Panc1 (cell line): ENCODE data around the gene OR6V1. TPM values are rescaled to one million over a fixed set of nuclear protein-coding genes. Genes with fewer than 3 reads are reported as not detected.

Source experiments
- ATAC-seq: fragments of 200-7000 bp; cut with Tn5 transposase; 2 replicates; pipeline ENCODE4 v1.9.1; 2020; ENCODE audit warnings: mild to moderate bottlenecking, moderate library complexity
- Bru-seq: library from RNA; stranded (reverse); fragments of 400-500 nt; gene quantifications from one replicate; lab custom pipeline; 2021; lab: Mats Ljungman, UMichigan
- BruChase-seq, 2 experiments: library from RNA; stranded (reverse); fragments of 400-500 nt; gene quantifications; one replicate each; lab custom pipeline; 2021; lab: Mats Ljungman, UMichigan
- BruUV-seq: library from RNA; stranded (reverse); fragments of 400-500 nt; replicated peaks from 2 replicates; lab custom pipeline; 2021; lab: Mats Ljungman, UMichigan
- CTCF ChIA-PET: fragments of 300-600 bp; sonication (Branson Sonifier 250); formaldehyde crosslinking; loops from one replicate; lab custom pipeline; 2022; ENCODE audit warnings: antibody characterized with exemption; lab: Charles Lee
- POLR2A ChIA-PET: fragments of 300-600 bp; sonication (Branson Sonifier 250); formaldehyde crosslinking; loops from one replicate; lab custom pipeline; 2022; ENCODE audit warnings: antibody characterized with exemption; lab: Charles Lee
- DNase-seq: peaks from one replicate; pipeline ENCODE4 v3.0.0-alpha.2; 2010; ENCODE audit warnings: low read depth, low spot score
- H3K27ac ChIP-seq: 2 replicates; pipeline ENCODE4 v1.5.1; 2011; ENCODE audit warnings: mild to moderate bottlenecking, low read length, inconsistent platforms
- H3K27me3 ChIP-seq: fragments of 200-500 bp; sonication (Bioruptor generic); 2 replicates; pipeline ENCODE4 v1.6.0; 2014; ENCODE audit warnings: low read length, inconsistent platforms; ENCODE audit not compliant: control insufficient read depth, insufficient read depth
- H3K36me3 ChIP-seq: fragments of 200-500 bp; sonication (Bioruptor generic); 2 replicates; pipeline ENCODE4 v1.5.1; 2014; ENCODE audit warnings: inconsistent platforms, mild to moderate bottlenecking, low read length, moderate library complexity; ENCODE audit not compliant: control insufficient read depth, insufficient read depth
- H3K4me1 ChIP-seq: 2 replicates; pipeline ENCODE4 v1.5.1; 2011; ENCODE audit warnings: inconsistent platforms, mild to moderate bottlenecking, low read length, moderate library complexity; ENCODE audit not compliant: control insufficient read depth, insufficient read depth
- H3K4me3 ChIP-seq, 2 experiments: 2 replicates each; pipeline ENCODE4 v1.5.1; 2011 to 2012; ENCODE audit warnings: low read depth in 2 of 2, low read length in 2 of 2, mild to moderate bottlenecking in 2 of 2, inconsistent platforms in 1 of 2, moderate library complexity in 1 of 2
- H3K9me3 ChIP-seq: fragments of 200-500 bp; sonication (Bioruptor generic); 2 replicates; pipeline ENCODE4 v1.5.1; 2014; ENCODE audit warnings: low read depth, mild to moderate bottlenecking, inconsistent platforms, low read length, moderate library complexity; ENCODE audit not compliant: control insufficient read depth, insufficient read depth
- POLR2AphosphoS5 ChIP-seq: IDR thresholded peaks from 2 replicates; pipeline ENCODE4 v1.6.1; 2012; ENCODE audit warnings: mild to moderate bottlenecking, low read depth, low read length, moderate library complexity
- SIN3A ChIP-seq: IDR thresholded peaks from 2 replicates; pipeline ENCODE4 v1.6.1; 2012; ENCODE audit warnings: low read depth, mild to moderate bottlenecking, low read length, moderate library complexity, borderline replicate concordance; ENCODE audit not compliant: insufficient read depth
- TCF7L2 ChIP-seq: IDR thresholded peaks from 2 replicates; pipeline ENCODE4 v1.6.1; 2011; ENCODE audit warnings: mild to moderate bottlenecking, low read depth, low read length, inconsistent platforms
- in situ Hi-C: cut with HindIII; loops from 2 replicates; pipeline ENCODE4 v1.10.0; 2016; ENCODE audit warnings: low sequenced_read_pairs, low pct_unique_long_range_greater_than_20kb
- intact Hi-C: fragments of 100-400 bp; cut with micrococcal nuclease; formaldehyde crosslinking; loops from one replicate; pipeline ENCODE4 v1.10.0; 2022; ENCODE audit not compliant: unreplicated experiment
- long read RNA-seq: library from polyadenylated mRNA; unstranded; transcript quantifications from one replicate; pipeline ENCODE4 v2.0.0, GENCODE V29; 2021; ENCODE audit not compliant: unreplicated experiment
- polyA plus RNA-seq: library from polyadenylated mRNA; unstranded; fragments of >200 nt; gene quantifications from one replicate; pipeline ENCODE4 v1.2.1, GENCODE V29; 2012; ENCODE audit warnings: missing spikeins; ENCODE audit not compliant: insufficient read length
- total RNA-seq: library from RNA; stranded (reverse); gene quantifications from one replicate; pipeline ENCODE4 v1.2.1, GENCODE V29; 2021; ENCODE audit not compliant: unreplicated experiment
- TF ChIP-seq, protein P1 (sequence below), 2 experiments: IDR thresholded peaks; 2 replicates each; pipeline ENCODE4 v1.6.1; 2011 to 2012; ENCODE audit warnings: low read depth in 2 of 2, control low read depth in 1 of 2, low read length in 1 of 2, mild to moderate bottlenecking in 1 of 2, moderate library complexity in 1 of 2; ENCODE audit not compliant: insufficient read depth in 1 of 2
- TF ChIP-seq, protein P2 (sequence below): fragments of 450-650 bp; IDR thresholded peaks from 2 replicates; pipeline ENCODE4 v1.5.1; 2017; ENCODE audit warnings: mild to moderate bottlenecking

OR6V1 gene, protein sequence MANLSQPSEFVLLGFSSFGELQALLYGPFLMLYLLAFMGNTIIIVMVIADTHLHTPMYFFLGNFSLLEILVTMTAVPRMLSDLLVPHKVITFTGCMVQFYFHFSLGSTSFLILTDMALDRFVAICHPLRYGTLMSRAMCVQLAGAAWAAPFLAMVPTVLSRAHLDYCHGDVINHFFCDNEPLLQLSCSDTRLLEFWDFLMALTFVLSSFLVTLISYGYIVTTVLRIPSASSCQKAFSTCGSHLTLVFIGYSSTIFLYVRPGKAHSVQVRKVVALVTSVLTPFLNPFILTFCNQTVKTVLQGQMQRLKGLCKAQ
- total RNA-seq, result not detected
- not detected for polyA plus RNA-seq
- Bru-seq, nascent RNA, result not detected
- BruChase-seq, experiment 1, labeled RNA remaining after a 2-hour chase, result not detected
- not detected for BruChase-seq, experiment 2, labeled RNA remaining after a 6-hour chase
- long read RNA-seq, result 0 reads

DNA sequence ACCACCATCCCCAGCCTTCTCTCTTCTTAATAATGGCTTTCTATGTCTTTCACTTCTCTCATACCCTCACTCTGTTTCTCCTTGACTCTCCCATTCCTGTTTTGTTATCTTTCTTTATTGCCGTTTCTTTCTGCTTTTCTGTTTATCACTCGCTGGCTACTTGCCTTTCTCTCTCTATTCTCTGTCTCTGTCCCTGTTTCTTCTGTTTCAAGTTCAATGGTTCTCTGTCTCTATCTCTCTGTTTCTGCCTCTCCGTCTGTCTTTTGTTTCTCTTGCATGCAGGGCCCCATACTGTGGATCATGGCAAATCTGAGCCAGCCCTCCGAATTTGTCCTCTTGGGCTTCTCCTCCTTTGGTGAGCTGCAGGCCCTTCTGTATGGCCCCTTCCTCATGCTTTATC is at the start of gene OR6V1:
Gene OR6V1 (plus strand): TSS at position 301 of the 400 bp plus-strand sequence. CDS start 0 bp downstream, at position 301.
- ChIA-PET POLR2A (no interaction called here), CTCF (interaction anchor here (0.7 kb wide), 1 partner anchor 9 kb away, joined by 4 read pairs; no protein-coding TSS in a partner anchor)
- in situ Hi-C loops (no loop called here), intact Hi-C loops (no loop called here)
- Histone ChIP-seq H3K4me1 (no peaks in the 10 kb centered on the region), H3K36me3 (no peaks in the 10 kb centered on the region), H3K27ac (no peak within 1 kb of the TSS), H3K27me3 (no peaks in the 10 kb centered on the region; the same call in 1 of the 2 replicates), H3K9me3 (no peaks in the 10 kb centered on the region), H3K4me3 (no peak within 1 kb of the TSS)
- ATAC-seq (no peak), DNase-seq (no peak)
- no TSS peak for BruUV-seq
- TF ChIP-seq, protein P1, sequence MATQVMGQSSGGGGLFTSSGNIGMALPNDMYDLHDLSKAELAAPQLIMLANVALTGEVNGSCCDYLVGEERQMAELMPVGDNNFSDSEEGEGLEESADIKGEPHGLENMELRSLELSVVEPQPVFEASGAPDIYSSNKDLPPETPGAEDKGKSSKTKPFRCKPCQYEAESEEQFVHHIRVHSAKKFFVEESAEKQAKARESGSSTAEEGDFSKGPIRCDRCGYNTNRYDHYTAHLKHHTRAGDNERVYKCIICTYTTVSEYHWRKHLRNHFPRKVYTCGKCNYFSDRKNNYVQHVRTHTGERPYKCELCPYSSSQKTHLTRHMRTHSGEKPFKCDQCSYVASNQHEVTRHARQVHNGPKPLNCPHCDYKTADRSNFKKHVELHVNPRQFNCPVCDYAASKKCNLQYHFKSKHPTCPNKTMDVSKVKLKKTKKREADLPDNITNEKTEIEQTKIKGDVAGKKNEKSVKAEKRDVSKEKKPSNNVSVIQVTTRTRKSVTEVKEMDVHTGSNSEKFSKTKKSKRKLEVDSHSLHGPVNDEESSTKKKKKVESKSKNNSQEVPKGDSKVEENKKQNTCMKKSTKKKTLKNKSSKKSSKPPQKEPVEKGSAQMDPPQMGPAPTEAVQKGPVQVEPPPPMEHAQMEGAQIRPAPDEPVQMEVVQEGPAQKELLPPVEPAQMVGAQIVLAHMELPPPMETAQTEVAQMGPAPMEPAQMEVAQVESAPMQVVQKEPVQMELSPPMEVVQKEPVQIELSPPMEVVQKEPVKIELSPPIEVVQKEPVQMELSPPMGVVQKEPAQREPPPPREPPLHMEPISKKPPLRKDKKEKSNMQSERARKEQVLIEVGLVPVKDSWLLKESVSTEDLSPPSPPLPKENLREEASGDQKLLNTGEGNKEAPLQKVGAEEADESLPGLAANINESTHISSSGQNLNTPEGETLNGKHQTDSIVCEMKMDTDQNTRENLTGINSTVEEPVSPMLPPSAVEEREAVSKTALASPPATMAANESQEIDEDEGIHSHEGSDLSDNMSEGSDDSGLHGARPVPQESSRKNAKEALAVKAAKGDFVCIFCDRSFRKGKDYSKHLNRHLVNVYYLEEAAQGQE (IDR thresholded peaks at IDR 0.05; ENCODE audit: insufficient read depth in 1 of 2, low read depth in 2 of 2, low read length in 1 of 2), result no peak
- TF ChIP-seq, protein P2, sequence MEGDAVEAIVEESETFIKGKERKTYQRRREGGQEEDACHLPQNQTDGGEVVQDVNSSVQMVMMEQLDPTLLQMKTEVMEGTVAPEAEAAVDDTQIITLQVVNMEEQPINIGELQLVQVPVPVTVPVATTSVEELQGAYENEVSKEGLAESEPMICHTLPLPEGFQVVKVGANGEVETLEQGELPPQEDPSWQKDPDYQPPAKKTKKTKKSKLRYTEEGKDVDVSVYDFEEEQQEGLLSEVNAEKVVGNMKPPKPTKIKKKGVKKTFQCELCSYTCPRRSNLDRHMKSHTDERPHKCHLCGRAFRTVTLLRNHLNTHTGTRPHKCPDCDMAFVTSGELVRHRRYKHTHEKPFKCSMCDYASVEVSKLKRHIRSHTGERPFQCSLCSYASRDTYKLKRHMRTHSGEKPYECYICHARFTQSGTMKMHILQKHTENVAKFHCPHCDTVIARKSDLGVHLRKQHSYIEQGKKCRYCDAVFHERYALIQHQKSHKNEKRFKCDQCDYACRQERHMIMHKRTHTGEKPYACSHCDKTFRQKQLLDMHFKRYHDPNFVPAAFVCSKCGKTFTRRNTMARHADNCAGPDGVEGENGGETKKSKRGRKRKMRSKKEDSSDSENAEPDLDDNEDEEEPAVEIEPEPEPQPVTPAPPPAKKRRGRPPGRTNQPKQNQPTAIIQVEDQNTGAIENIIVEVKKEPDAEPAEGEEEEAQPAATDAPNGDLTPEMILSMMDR, result no peak
- TF ChIP-seq TCF7L2, result no peak
- TF ChIP-seq POLR2AphosphoS5, result no peak
- TF ChIP-seq SIN3A, result no peak

DNA sequence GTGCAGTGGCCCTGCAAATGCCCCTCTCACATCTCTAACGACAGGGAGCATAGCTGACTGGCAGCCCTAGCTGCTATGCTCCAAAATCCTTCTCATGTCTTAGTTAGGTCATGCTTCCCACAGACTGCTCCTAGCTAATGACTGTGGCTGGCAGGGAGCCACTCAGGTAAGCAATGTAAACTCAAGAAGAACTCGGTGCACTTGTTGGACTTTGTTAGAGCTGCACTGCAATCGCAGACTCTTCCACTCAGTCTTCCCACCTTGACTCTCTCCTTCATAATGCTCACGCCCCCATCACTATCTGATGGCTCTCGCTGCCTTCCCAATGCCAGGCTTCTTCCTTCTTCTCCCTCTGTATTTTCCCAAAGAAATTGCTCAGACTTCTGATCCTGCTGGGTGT is 49.2 kb upstream of the OR6V1 start:
- no peaks in the 10 kb centered on the region for H3K36me3 ChIP-seq
- TF ChIP-seq TCF7L2 (no peak), SIN3A (no peak), POLR2AphosphoS5 (no peak)
- TF ChIP-seq, protein P2, result no peak
- TF ChIP-seq, protein P1 (IDR thresholded peaks at IDR 0.05; ENCODE audit: insufficient read depth in 1 of 2, low read depth in 2 of 2, low read length in 1 of 2), result no peak
- no peaks in the 10 kb centered on the region for H3K4me1 ChIP-seq
- H3K27ac ChIP-seq, result no peak overlapping the region
- no peaks in the 10 kb centered on the region for H3K9me3 ChIP-seq
- in situ Hi-C loops (loop anchor here (25.0 kb wide), 1 partner anchor 209 kb away; the partner anchor contains the start of gene TAS2R40), intact Hi-C loops (loop anchor here (1.0 to 10.0 kb wide), 4 partner anchors 122 to 401 kb away; no protein-coding TSS in a partner anchor)
- DNase-seq (no peak), ATAC-seq (peak; percentile 32; the same call in 1 of the 2 replicates)
- ChIA-PET POLR2A (no interaction called here), CTCF (interaction anchor here (0.7 to 1.9 kb wide), 2 partner anchors 136 to 212 kb away, joined by 4 to 9 read pairs; no protein-coding TSS in a partner anchor)
- BruUV-seq, result no TSS peak
- peaks cover 12% of the 10 kb centered on the region for H3K27me3 ChIP-seq
- peak overlapping the region; percentile 17 to 42; a peak in 3 of 4 replicates for H3K4me3 ChIP-seq
